Activated CD8-positive, alpha-beta memory T cell treated with anti-CD3 and anti-CD28 coated beads for 36 hours (primary cell): ENCODE measurements around the gene AFF1. TPM values are rescaled to one million over a fixed set of nuclear protein-coding genes. Genes with fewer than 3 reads are reported as not detected.
"Not testable (repeated sequence)": the region's sequence is repeated elsewhere in the genome, so short reads cannot be mapped to it uniquely, and the experiment has no call there.

Source experiments
- CTCF ChIA-PET: fragments of 350-600 bp; sonication (Branson Sonifier 250); formaldehyde crosslinking; loops from one replicate; lab custom pipeline; 2021; ENCODE audit warnings: antibody characterized with exemption; lab: Charles Lee
- POLR2A ChIA-PET: fragments of 350-600 bp; sonication (Branson Sonifier 250); formaldehyde crosslinking; loops from one replicate; lab custom pipeline; 2021; ENCODE audit warnings: antibody characterized with exemption; lab: Charles Lee
- total RNA-seq, 2 experiments: library from RNA; stranded (reverse); gene quantifications; one replicate each; pipeline ENCODE4 v1.2.3, GENCODE V29; 2021

AFF1 gene
- total RNA-seq, 2 experiments from 2014 or later, result 29.0 to 34.0 TPM

GRCh38 chr4:87057835-87058355 is 123.1 kb downstream of the AFF1 start:
- CTCF ChIA-PET, result interaction anchor here (1.0 to 2.8 kb wide), 3 partner anchors 49 to 136 kb away, joined by 3 to 9 read pairs (median 3); no protein-coding TSS in a partner anchor

DNA sequence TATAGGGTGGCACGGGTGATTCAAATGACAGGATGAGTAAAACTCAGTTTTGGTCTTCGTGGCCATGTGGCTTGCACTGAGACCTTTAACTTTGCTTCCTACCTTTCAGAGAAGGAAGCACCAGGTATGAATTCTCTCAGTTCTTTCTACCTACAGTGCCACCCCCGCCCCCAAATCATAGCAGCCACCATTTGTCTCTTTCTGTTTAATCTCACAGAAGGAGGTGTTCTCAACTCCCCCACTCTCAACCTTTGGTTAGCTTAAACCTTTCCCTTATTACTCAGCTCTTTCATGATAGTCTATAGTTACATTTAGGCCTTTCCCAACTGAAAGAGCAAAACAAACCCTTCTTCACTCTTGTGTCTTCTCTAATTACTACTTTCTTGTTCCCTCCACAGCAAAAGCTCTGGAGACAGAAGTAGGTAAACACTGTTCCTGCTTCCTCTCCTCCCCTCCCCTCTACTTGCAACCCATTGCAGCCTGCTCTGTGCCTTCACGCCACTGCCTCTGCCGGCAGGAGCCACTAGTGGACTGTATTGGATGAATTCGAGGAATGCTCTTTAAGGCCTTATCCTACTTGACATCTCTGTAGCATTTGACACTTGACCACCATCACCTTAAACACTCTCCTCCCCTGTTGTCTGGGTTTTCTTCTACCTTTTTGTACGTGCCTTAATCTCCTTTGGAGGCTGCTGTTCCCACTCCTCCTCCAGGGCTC is 123.7 kb downstream of the AFF1 start:
- ChIA-PET CTCF (interaction anchor here (0.6 to 2.8 kb wide), 6 partner anchors 15 to 317 kb away, joined by 3 to 9 read pairs (median 3); no protein-coding TSS in a partner anchor), POLR2A (interaction anchor here (1.0 to 1.9 kb wide), 3 partner anchors 15 to 123 kb away, joined by 3 to 7 read pairs (median 3); no protein-coding TSS in a partner anchor)

More at GRCh38 chr4:87057835-87058355, 123.1 kb downstream of the AFF1 start:
- POLR2A ChIA-PET, result interaction anchor here (1.0 to 1.9 kb wide), 3 partner anchors 16 to 122 kb away, joined by 3 to 7 read pairs (median 3); no protein-coding TSS in a partner anchor

- POLR2A ChIA-PET, result no interaction called here
- CTCF ChIA-PET, result interaction anchor here (1.0 kb wide), 1 partner anchor 126 kb away, joined by 3 read pairs; the partner anchor contains the start of gene AFF1
Measured at GRCh38 chr4:87060957-87061356, 126.1 kb downstream of the AFF1 start.

DNA sequence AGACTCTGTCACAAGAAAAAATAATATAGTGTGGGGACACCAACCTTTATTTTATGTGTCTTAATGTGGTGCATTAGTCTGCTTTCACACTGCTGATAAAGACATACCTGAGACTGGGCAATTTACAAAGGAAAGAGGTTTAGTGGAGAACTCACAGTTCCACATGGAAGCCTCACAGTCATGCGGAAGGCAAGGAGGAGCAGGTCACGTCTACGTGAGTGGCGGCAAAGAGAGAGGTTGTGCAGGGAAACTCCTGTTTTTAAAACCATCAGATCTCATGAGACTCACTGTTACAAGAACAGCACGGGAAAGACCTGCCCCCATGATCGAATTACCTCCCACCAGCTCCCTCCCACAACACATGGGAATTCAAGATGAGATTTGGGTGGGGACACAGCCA is 130.2 kb downstream of the AFF1 start:
- POLR2A ChIA-PET, result no interaction called here
- CTCF ChIA-PET, result interaction anchor here (0.8 kb wide), 1 partner anchor 25 kb away, joined by 3 read pairs; no protein-coding TSS in a partner anchor

GRCh38 chr4:87066403-87067123 is 131.8 kb downstream of the AFF1 start:
- ChIA-PET CTCF (interaction anchor here (1.4 kb wide), 1 partner anchor 144 kb away, joined by 5 read pairs; no protein-coding TSS in a partner anchor), POLR2A (no interaction called here)

DNA sequence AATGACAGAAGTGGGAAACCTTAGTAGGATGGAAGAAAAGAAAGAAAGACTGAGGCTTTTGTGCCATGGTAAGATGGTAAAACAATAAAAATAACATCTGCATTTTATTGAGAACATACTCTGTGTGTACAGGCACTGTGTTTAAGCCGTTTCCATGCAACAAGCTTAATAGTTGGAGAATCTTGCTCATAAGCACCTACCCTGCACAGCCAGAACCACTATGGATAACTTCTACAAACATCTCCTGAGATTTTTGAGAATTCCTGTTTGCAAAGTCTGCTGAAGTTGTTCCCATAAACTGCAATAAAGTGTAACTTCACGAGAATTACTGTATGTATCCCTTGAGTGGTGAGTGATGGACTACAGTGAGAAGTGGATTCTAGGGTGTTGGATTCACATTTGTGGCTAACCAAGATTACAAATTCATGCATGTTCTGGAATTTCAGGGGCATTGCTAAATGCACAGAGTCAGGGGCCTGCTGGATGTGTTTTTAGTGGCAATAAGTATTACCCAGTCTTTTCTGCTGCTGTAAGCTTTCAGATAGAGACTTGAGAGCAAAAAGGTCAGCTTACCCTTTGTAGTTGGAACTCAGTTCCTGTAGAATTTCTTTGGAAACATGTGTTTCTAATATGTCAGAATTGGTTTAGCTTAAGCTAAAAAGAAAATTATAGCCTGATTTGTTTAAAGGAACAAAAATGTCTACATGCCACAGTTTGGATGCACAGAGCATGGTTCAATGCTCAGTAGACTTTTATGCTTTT is 132.5 kb downstream of the AFF1 start:
- CTCF ChIA-PET, result interaction anchor here (1.4 kb wide), 1 partner anchor 145 kb away, joined by 5 read pairs; no protein-coding TSS in a partner anchor
- POLR2A ChIA-PET, result interaction anchor here (0.6 kb wide), 1 partner anchor 318 kb away, joined by 6 read pairs; no protein-coding TSS in a partner anchor

- CTCF ChIA-PET, result interaction anchor here (1.1 kb wide), 1 partner anchor 11 kb away, joined by 3 read pairs; no protein-coding TSS in a partner anchor
- POLR2A ChIA-PET, result no interaction called here
Measured at GRCh38 chr4:87068583-87069021, 133.8 kb downstream of the AFF1 start.

- ChIA-PET POLR2A (no interaction called here), CTCF (interaction anchor here (1.1 kb wide), 1 partner anchor 10 kb away, joined by 3 read pairs; no protein-coding TSS in a partner anchor)
Measured at GRCh38 chr4:87069037-87069742, 134.4 kb downstream of the AFF1 start.

- ChIA-PET CTCF (no interaction called here), POLR2A (interaction anchor here (1.0 kb wide), 1 partner anchor 150 kb away, joined by 8 read pairs; no protein-coding TSS in a partner anchor)
Measured at GRCh38 chr4:87071401-87071800, 136.6 kb downstream of the AFF1 start.

DNA sequence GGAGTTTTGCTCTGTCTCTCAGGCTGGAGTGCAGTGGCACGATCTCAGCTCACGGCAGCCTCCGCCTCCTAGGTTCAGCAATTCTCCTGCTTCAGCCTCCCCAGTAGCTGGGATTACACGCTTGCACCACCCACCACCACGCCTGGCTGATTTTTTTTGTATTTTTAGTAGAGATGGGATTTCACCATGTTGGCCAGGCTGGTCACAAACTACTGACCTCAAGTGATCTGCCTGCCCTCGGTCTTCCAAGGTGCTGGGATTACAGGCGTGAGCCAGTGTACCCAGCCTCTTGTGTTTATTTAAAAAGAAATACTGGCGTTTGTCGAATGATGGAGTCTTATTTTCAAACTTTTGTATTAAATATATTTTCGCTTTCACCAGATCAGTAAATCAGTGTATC is 137.7 kb downstream of the AFF1 start:
- CTCF ChIA-PET, POLR2A ChIA-PET: not testable (repeated sequence)

- CTCF ChIA-PET, result interaction anchor here (0.7 to 1.0 kb wide), 3 partner anchors 14 to 138 kb away, joined by 3 to 5 read pairs (median 3); partner anchors contain the start of gene AFF1
- POLR2A ChIA-PET, result interaction anchor here (0.7 to 1.1 kb wide), 3 partner anchors 15 to 20 kb away, joined by 3 to 7 read pairs (median 4); no protein-coding TSS in a partner anchor
Measured at GRCh38 chr4:87073199-87074120, 138.6 kb downstream of the AFF1 start.

GRCh38 chr4:87074121-87074488 is 139.3 kb downstream of the AFF1 start:
- POLR2A ChIA-PET, result interaction anchor here (0.7 to 1.1 kb wide), 3 partner anchors 15 to 20 kb away, joined by 3 to 7 read pairs (median 4); no protein-coding TSS in a partner anchor
- CTCF ChIA-PET, result interaction anchor here (0.7 to 1.0 kb wide), 3 partner anchors 15 to 139 kb away, joined by 3 to 5 read pairs (median 3); partner anchors contain the start of gene AFF1

- POLR2A ChIA-PET, result no interaction called here
- CTCF ChIA-PET, result no interaction called here
Measured at GRCh38 chr4:87075876-87076275, 141.1 kb downstream of the AFF1 start.

GRCh38 chr4:87076690-87077358 is 142.0 kb downstream of the AFF1 start:
- ChIA-PET POLR2A (no interaction called here), CTCF (no interaction called here)

DNA sequence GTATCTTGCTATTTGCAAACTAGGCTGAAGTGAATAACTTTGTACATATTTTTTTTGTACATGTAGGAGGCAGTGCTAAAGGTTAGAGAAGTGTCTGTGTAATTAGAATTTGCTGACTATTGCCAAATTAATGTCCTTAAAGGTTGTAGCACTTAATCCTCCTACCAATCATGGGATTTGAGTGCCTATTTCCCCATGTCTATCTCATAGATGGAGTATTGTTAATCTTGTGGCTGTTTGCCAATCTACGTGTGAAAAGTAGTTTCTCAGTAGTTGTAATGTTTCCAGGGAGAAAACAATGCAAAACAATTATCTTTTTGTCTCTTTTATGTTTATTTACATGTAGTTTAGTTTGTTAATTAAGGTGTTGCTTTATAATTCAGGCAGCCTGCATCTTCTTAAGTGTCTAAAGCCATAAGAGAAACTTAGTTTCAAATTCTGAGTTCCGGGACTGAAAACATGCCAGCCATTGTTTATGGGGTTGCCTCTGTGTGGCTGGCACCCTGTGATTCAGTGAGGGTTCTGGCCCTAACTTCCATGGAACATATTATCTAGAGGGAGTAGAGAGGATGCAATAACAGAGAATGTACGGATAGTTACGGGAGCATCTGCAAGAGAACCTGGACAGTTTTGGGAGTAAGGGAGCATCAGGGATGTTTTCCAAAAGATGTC is 143.2 kb downstream of the AFF1 start:
- CTCF ChIA-PET, result no interaction called here
- POLR2A ChIA-PET, result no interaction called here
